AG08395 (cell line): ENCODE data around the gene CAMTA2.
"Not testable (repeated sequence)": the region's sequence is repeated elsewhere in the genome, so short reads cannot be mapped to it uniquely, and the experiment has no call there.

Experiments
- DNase-seq: peaks from one replicate; pipeline ENCODE4 v3.0.0; 2012; ENCODE audit warnings: mixed read lengths, low spot score

The CAMTA2 gene

GRCh38 chr17:4986951-4987766, at the start of gene CAMTA2:
TSS of gene CAMTA2 (minus strand) at chr17:4987675. CDS start at chr17:4986222, 1,453 bp downstream.
- peak; percentile 86 for DNase-seq

GRCh38 chr17:5035315-5035714, 47.8 kb upstream of the CAMTA2 start, which contains the start of gene SLC52A1:
TSS of gene SLC52A1 (minus strand) at chr17:5035426. CDS start at chr17:5034606, 820 bp downstream.
- DNase-seq = no peak

- DNase-seq = no peak
Observed at GRCh38 chr17:5034651-5035050, 47.2 kb upstream of the CAMTA2 start.

GRCh38 chr17:5034063-5034462, 46.6 kb upstream of the CAMTA2 start:
- no peak for DNase-seq

GRCh38 chr17:5033352-5034015, 46.0 kb upstream of the CAMTA2 start:
- no peak for DNase-seq

- DNase-seq = no peak
Observed at GRCh38 chr17:5032865-5033264, 45.4 kb upstream of the CAMTA2 start.

- DNase-seq = peak; percentile 77
Observed at GRCh38 chr17:5031365-5032082, 44.0 kb upstream of the CAMTA2 start.

- not testable (repeated sequence) for DNase-seq
Observed at GRCh38 chr17:5030168-5030567, 42.7 kb upstream of the CAMTA2 start.

GRCh38 chr17:5027916-5028315, 40.4 kb upstream of the CAMTA2 start:
- DNase-seq = no peak

GRCh38 chr17:5027299-5027698, 39.8 kb upstream of the CAMTA2 start:
- no peak for DNase-seq

- DNase-seq = no peak
Observed at GRCh38 chr17:5024604-5025003, 37.1 kb upstream of the CAMTA2 start.

- DNase-seq = no peak
Observed at GRCh38 chr17:5023588-5024147, 36.2 kb upstream of the CAMTA2 start.

- no peak for DNase-seq
Observed at GRCh38 chr17:5022171-5022711, 34.8 kb upstream of the CAMTA2 start.

GRCh38 chr17:5020502-5021023, 33.1 kb upstream of the CAMTA2 start:
- no peak for DNase-seq

- DNase-seq = peak; percentile 49
Observed at GRCh38 chr17:5019475-5019956, 32.0 kb upstream of the CAMTA2 start.

- no peak for DNase-seq
Observed at GRCh38 chr17:5014357-5014756, 26.9 kb upstream of the CAMTA2 start.

- peak; percentile 52 for DNase-seq
Observed at GRCh38 chr17:5011928-5012327, 24.5 kb upstream of the CAMTA2 start.

GRCh38 chr17:5003214-5003867, 15.9 kb upstream of the CAMTA2 start:
- DNase-seq = no peak

GRCh38 chr17:5002121-5002788, 14.8 kb upstream of the CAMTA2 start:
- DNase-seq = no peak

GRCh38 chr17:5000237-5000639, 12.8 kb upstream of the CAMTA2 start:
- peak; percentile 51 for DNase-seq
